Measurements from ENCODE around the gene SLC6A18.

Gene SLC6A18

DNA sequence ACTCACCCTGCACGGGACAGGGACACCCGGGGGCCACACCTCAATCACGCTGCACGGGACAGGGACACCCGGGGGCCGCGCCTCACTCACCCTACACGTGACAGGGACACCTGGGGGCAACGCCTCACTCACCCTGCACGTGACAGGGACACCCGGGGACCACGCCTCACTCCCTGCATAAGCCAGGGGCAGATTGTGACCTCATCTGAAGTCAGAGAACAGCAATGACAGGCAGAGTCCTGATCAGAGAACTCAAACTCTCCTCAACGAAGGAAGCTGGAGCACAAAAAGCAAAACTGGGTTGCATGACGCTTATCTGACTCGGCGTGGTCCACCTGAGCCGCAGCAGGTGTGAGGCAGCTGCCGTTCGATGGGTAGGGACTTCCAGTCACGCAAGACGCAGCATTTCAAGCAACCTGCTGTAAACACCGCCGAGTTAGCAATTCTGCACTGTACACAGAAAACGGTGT, 66.5 kb downstream of the SLC6A18 start:
- TF ChIP-seq ZFX (IDR thresholded peaks at IDR 0.05) = no peak
- TF ChIP-seq, protein P1, sequence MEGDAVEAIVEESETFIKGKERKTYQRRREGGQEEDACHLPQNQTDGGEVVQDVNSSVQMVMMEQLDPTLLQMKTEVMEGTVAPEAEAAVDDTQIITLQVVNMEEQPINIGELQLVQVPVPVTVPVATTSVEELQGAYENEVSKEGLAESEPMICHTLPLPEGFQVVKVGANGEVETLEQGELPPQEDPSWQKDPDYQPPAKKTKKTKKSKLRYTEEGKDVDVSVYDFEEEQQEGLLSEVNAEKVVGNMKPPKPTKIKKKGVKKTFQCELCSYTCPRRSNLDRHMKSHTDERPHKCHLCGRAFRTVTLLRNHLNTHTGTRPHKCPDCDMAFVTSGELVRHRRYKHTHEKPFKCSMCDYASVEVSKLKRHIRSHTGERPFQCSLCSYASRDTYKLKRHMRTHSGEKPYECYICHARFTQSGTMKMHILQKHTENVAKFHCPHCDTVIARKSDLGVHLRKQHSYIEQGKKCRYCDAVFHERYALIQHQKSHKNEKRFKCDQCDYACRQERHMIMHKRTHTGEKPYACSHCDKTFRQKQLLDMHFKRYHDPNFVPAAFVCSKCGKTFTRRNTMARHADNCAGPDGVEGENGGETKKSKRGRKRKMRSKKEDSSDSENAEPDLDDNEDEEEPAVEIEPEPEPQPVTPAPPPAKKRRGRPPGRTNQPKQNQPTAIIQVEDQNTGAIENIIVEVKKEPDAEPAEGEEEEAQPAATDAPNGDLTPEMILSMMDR (conservative IDR thresholded peaks at IDR 0.05) = no peak
- H3K27ac ChIP-seq = no peak overlapping the region

DNA sequence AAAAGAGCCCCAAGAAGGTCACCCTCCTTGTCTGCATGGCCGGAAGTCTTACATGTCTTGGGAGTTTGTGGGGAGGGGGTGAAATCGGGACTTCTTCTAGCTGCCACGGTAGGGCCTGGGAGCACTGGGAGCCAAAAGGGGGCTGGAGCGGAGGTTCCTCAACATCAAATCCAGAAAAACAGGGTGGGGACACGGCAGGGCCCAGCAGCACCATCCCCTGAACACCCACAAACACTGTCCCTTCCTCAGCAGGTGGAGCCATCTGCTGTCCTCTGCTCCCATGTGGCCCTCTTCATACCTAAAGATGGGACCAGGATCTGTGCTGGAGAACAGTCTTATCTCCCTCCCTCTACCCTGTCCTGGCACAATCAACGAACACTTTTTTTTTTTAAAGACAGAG, 67.0 kb downstream of the SLC6A18 start:
- TF ChIP-seq ZFX (IDR thresholded peaks at IDR 0.05) = no peak
- TF ChIP-seq, protein P1 (conservative IDR thresholded peaks at IDR 0.05) = no peak
- no peak overlapping the region for H3K27ac ChIP-seq

DNA sequence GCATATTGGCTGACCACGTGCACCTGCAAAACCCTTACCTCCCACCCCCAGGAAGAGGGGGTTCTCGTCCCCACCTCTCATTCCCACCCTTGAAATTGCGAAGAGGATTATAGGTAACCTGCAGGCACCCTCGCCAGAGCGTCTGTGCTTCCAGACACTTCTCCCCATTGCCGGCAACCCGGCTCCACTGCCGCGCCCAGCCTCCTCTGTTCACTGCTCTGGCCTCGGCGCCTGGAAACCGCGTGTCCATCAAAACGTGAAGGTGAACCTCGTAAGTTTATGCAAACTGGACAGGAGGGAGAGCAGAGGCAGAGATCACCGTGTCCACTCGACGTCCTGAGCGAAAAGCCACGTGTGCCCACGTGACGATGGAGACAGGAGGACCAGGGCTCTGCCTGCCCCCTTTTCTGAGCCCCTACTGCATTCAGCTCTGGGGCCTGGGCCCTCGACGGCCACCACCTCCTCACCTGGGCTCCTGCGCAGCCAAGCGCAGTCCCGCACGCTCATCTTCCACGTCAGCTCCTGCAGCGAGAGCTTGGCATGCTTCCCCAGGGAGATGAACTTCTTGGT, 67.8 kb downstream of the SLC6A18 start:
- H3K27ac ChIP-seq = no peak overlapping the region
- no peak for TF ChIP-seq ZFX (IDR thresholded peaks at IDR 0.05)
- TF ChIP-seq, protein P1 (conservative IDR thresholded peaks at IDR 0.05) = no peak

DNA sequence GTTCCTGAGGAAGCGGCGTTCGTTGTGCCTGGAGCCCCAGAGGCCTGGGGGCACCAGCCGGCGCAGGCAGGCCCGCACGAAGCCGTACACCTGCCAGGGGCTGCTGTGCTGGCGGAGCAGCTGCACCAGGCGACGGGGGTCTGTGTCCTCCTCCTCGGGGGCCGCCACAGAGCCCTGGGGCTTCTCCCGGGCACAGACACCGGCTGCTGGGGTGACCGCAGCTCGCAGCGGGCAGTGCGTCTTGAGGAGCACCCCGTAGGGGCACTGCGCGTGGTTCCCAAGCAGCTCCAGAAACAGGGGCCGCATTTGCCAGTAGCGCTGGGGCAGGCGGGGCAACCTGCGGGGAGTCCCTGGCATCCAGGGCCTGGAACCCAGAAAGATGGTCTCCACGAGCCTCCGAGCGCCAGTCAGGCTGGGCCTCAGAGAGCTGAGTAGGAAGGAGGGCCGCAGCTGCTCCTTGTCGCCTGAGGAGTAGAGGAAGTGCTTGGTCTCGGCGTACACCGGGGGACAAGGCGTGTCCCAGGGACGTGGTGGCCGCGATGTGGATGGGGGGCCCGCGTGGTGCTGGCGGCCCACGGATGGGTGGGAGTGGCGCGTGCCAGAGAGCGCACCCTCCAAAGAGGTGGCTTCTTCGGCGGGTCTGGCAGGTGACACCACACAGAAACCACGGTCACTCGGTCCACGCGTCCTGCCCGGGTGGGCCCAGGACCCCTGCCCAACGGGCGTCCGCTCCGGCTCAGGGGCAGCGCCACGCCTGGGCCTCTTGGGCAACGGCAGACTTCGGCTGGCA, 68.4 kb downstream of the SLC6A18 start:
- TF ChIP-seq, protein P1 (conservative IDR thresholded peaks at IDR 0.05) = no peak
- no peak for TF ChIP-seq ZFX (IDR thresholded peaks at IDR 0.05)
- H3K27ac ChIP-seq = peak overlapping the region; percentile 58

DNA sequence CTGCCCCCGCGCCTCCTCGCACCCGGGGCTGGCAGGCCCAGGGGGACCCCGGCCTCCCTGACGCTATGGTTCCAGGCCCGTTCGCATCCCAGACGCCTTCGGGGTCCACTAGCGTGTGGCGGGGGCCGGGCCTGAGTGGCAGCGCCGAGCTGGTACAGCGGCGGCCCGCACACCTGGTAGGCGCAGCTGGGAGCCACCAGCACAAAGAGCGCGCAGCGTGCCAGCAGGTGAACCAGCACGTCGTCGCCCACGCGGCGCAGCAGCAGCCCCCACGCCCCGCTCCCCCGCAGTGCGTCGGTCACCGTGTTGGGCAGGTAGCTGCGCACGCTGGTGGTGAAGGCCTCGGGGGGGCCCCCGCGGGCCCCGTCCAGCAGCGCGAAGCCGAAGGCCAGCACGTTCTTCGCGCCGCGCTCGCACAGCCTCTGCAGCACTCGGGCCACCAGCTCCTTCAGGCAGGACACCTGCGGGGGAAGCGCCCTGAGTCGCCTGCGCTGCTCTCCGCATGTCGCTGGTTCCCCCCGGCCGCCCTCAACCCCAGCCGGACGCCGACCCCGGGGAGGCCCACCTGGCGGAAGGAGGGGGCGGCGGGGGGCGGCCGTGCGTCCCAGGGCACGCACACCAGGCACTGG, 69.1 kb downstream of the SLC6A18 start:
- peak overlapping the region; percentile 58 for H3K27ac ChIP-seq
- TF ChIP-seq, protein P1 (conservative IDR thresholded peaks at IDR 0.05) = no peak
- peak; percentile 26; the same call in 1 of the 2 replicates for TF ChIP-seq ZFX (IDR thresholded peaks at IDR 0.05)

DNA sequence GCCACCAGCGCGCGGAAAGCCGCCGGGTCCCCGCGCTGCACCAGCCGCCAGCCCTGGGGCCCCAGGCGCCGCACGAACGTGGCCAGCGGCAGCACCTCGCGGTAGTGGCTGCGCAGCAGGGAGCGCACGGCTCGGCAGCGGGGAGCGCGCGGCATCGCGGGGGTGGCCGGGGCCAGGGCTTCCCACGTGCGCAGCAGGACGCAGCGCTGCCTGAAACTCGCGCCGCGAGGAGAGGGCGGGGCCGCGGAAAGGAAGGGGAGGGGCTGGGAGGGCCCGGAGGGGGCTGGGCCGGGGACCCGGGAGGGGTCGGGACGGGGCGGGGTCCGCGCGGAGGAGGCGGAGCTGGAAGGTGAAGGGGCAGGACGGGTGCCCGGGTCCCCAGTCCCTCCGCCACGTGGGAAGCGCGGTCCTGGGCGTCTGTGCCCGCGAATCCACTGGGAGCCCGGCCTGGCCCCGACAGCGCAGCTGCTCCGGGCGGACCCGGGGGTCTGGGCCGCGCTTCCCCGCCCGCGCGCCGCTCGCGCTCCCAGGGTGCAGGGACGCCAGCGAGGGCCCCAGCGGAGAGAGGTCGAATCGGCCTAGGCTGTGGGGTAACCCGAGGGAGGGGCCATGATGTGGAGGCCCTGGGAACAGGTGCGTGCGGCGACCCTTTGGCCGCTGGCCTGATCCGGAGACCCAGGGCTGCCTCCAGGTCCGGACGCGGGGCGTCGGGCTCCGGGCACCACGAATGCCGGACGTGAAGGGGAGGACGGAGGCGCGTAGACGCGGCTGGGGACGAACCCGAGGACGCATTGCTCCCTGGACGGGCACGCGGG, 69.9 kb downstream of the SLC6A18 start, which contains the start of gene TERT:
Gene TERT (minus strand): TSS at position 234 of the 815 bp plus-strand sequence. CDS start 79 bp downstream, at position 155.
- TF ChIP-seq, protein P1 (conservative IDR thresholded peaks at IDR 0.05) = no peak
- peak; percentile 22; the same call in 1 of the 2 replicates for TF ChIP-seq ZFX (IDR thresholded peaks at IDR 0.05)
- peak within 1 kb of the TSS; percentile 58 for H3K27ac ChIP-seq
